Suprapubic skin (tissue), 4 donors: ENCODE data around the gene COLEC11. TPM values are rescaled to one million over a fixed set of nuclear protein-coding genes. Genes with fewer than 3 reads are reported as not detected.
A peak's percentile ranks its signal among the peaks of the same experiment; 100 is the strongest.
"Not testable (repeated sequence)": the region's sequence is repeated elsewhere in the genome, so short reads cannot be mapped to it uniquely, and the experiment has no call there.

ENCODE experiments used
- DNase-seq, 2 donors: peaks; one replicate each; pipeline ENCODE4 v3.0.0-alpha.2; 2019; ENCODE audit warnings: low spot score in 2 of 2
- H3K27ac ChIP-seq: fragments of 200-600 bp; sonication (generic); one replicate; pipeline ENCODE4 v1.5.1; 2019
- H3K27me3 ChIP-seq: fragments of 200-600 bp; sonication (generic); one replicate; pipeline ENCODE4 v1.5.1; 2019
- H3K36me3 ChIP-seq: fragments of 200-600 bp; sonication (generic); one replicate; pipeline ENCODE4 v1.5.1; 2019
- H3K4me1 ChIP-seq: fragments of 200-600 bp; sonication (generic); one replicate; pipeline ENCODE4 v1.5.1; 2019
- H3K4me3 ChIP-seq: fragments of 200-600 bp; sonication (generic); one replicate; pipeline ENCODE4 v1.5.1; 2019; ENCODE audit warnings: mild to moderate bottlenecking
- H3K9me3 ChIP-seq: fragments of 200-600 bp; sonication (generic); one replicate; pipeline ENCODE4 v1.5.1; 2019
- CTCF ChIP-seq, 2 donors: fragments of 200-600 bp in 1 of 2; fragments of 450-650 bp in 1 of 2; sonication (generic) in 1 of 2; IDR thresholded peaks; one replicate each; pipeline ENCODE4 v1.5.1; 2016 to 2019; ENCODE audit warnings: antibody characterized with exemption in 2 of 2, mild to moderate bottlenecking in 1 of 2, moderate library complexity in 1 of 2
- EP300 ChIP-seq: sonication (generic); formaldehyde crosslinking; IDR thresholded peaks from one replicate; pipeline ENCODE4 v1.6.1; 2017; ENCODE audit warnings: antibody characterized with exemption
- POLR2A ChIP-seq, 2 donors: fragments of 450-650 bp; IDR thresholded peaks; one replicate each; pipeline ENCODE4 v1.6.1; 2017; ENCODE audit warnings: antibody characterized with exemption in 2 of 2, mild to moderate bottlenecking in 2 of 2, moderate library complexity in 2 of 2
- POLR2AphosphoS5 ChIP-seq, 3 donors: sonication (generic); formaldehyde crosslinking; IDR thresholded peaks; one replicate each; pipeline ENCODE4 v1.6.1; 2017; ENCODE audit warnings: antibody characterized with exemption in 3 of 3
- WGBS: methylation state at CpG from one replicate; pipeline ENCODE4 v1.1.5; 2018; 5-methylcytosine and 5-hydroxymethylcytosine counted together
- total RNA-seq, 4 donors: library from RNA; depleted of rRNA; stranded (reverse); fragments of >200 nt; gene quantifications; one replicate each; pipeline ENCODE4 v1.1.0, GENCODE V29; 2016

COLEC11 gene
- total RNA-seq, 4 donors from 2014 or later: 0.39 to 0.68 TPM; not detected in 2

DNA sequence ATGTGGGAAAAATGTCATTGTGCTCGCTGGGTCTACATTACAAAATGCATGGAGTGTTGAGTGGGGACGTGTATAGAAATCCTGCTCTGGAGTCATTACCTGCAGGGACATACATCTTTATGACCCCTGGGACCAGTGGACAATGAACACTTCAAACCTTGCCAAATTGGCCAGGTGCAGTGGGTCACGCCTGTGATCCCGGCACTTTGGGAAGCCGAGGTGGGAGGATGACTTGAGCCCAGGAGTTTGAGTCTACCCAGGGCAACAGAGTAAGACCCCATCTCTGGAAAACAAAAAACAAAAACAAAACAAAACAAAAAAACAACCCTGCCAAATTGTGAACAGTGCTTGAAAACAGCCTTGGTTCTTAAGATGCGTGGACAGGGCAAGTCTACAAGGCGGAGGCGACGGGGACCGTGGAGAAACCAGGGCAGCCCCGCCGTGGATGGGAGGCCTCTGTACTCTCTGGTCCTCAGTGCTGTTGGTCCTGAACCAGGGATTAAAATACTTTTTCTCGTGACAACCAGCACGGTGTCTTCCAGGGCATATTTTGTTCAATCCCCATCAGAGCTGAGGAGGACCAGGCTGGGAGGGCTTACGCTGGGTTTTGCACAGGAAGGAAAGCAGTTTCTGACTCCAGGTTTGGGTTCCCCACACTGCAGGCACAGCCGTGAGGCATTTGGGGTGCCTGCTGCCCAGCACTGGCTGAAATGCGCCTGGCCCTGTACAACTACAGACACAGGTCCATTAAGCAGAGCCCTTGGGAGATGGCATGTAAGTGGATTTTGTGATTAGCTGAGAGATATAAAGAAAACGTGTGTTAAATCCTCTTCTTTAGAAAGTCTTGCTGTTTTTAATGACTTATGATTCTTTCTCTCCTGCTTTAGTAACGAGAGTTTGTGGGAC, 13.7 kb downstream of the COLEC11 start:
- WGBS: 85% methylated on average over 17 of the region's 19 CpGs
- Histone ChIP-seq H3K27ac (no peak overlapping the region), H3K27me3 (peaks cover under 1% of the 10 kb centered on the region), H3K4me3 (no peak overlapping the region), H3K4me1 (no peaks in the 10 kb centered on the region), H3K36me3 (no peaks in the 10 kb centered on the region), H3K9me3 (no peaks in the 10 kb centered on the region)
- DNase-seq: peak in 1 of 2 donors; percentile 56
- TF ChIP-seq POLR2A (IDR thresholded peaks at IDR 0.05): no peak
- no peak for TF ChIP-seq EP300
- TF ChIP-seq POLR2AphosphoS5 (IDR thresholded peaks at IDR 0.05): no peak
- no peak for TF ChIP-seq CTCF (IDR thresholded peaks at IDR 0.05)

DNA sequence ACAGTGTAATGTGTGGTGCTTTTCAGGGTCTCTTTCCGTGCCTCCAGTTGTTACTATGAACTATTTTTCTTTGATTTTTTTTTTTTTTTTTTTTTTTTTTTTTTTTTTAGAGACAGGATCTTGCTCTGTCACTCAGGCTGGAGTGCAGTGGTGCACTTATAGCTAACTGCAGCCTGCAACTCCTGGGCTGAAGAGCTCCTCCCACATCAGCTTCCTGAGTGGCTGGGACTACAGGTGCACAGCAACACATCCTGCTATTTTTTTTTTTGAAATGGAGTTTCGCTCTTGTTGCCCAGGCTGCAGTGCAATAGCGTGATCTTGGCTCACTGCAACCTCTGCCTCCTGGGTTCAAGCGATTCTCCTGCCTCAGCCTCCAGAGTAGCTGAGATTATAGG, 14.4 kb downstream of the COLEC11 start:
- WGBS: 77% methylated on average over 4 of the region's 4 CpGs
- DNase-seq: peak in 1 of 2 donors; percentile 32
- H3K4me3 ChIP-seq: not testable (repeated sequence)

GRCh38 chr2:3610415-3610814, 15.5 kb downstream of the COLEC11 start:
- no peak overlapping the region for H3K4me3 ChIP-seq
- no peak for TF ChIP-seq CTCF (IDR thresholded peaks at IDR 0.05)
- no peak for TF ChIP-seq POLR2AphosphoS5 (IDR thresholded peaks at IDR 0.05)
- no peak for TF ChIP-seq POLR2A (IDR thresholded peaks at IDR 0.05)
- no peak for TF ChIP-seq EP300
- no peaks in the 10 kb centered on the region for H3K4me1 ChIP-seq
- no peaks in the 10 kb centered on the region for H3K9me3 ChIP-seq
- H3K36me3 ChIP-seq: no peaks in the 10 kb centered on the region
- no peaks in the 10 kb centered on the region for H3K27me3 ChIP-seq
- 90% methylated on average over 9 of the region's 9 CpGs for WGBS
- H3K27ac ChIP-seq: no peak overlapping the region
- DNase-seq: peak in 1 of 2 donors; percentile 29

More for the DNA sequence above, 14.4 kb downstream of the COLEC11 start:
- not testable (repeated sequence) for H3K27ac ChIP-seq, H3K27me3 ChIP-seq, H3K36me3 ChIP-seq, H3K4me1 ChIP-seq, H3K9me3 ChIP-seq

- WGBS: 77% methylated on average over 23 of the region's 23 CpGs
- TF ChIP-seq EP300 (no peak), CTCF (IDR thresholded peaks at IDR 0.05) (no peak), POLR2A (IDR thresholded peaks at IDR 0.05) (no peak), POLR2AphosphoS5 (IDR thresholded peaks at IDR 0.05) (no peak)
- Histone ChIP-seq H3K4me1 (no peaks in the 10 kb centered on the region), H3K4me3 (no peak overlapping the region), H3K27me3 (no peaks in the 10 kb centered on the region), H3K9me3 (no peaks in the 10 kb centered on the region), H3K36me3 (no peaks in the 10 kb centered on the region), H3K27ac (no peak overlapping the region)
- peak in 1 of 2 donors; percentile 63 for DNase-seq
Observed at GRCh38 chr2:3610881-3611505, 16.1 kb downstream of the COLEC11 start.

- Histone ChIP-seq H3K36me3 (no peaks in the 10 kb centered on the region), H3K9me3 (no peaks in the 10 kb centered on the region)
Observed at GRCh38 chr2:3611589-3611988, 16.7 kb downstream of the COLEC11 start.

More at GRCh38 chr2:3611589-3611988, 16.7 kb downstream of the COLEC11 start:
- no peak overlapping the region for H3K27ac ChIP-seq
- peak in 1 of 2 donors; percentile 34 for DNase-seq
- no peaks in the 10 kb centered on the region for H3K27me3 ChIP-seq
- 81% methylated on average over 11 of the region's 11 CpGs for WGBS
- no peaks in the 10 kb centered on the region for H3K4me1 ChIP-seq
- TF ChIP-seq CTCF (IDR thresholded peaks at IDR 0.05) (no peak), EP300 (no peak)
- no peak overlapping the region for H3K4me3 ChIP-seq
